ENCODE measurements around the gene HOXB9.
A peak's percentile ranks its signal among the peaks of the same experiment; 100 is the strongest.

HOXB9 gene

GRCh38 chr17:48578616-48579470, 47.3 kb downstream of the HOXB9 start:
- peak; percentile 53 for DNase-seq

GRCh38 chr17:48577946-48578615, 48.1 kb downstream of the HOXB9 start, which contains the start of gene HOXB4:
TSS of gene HOXB4 (minus strand) at chr17:48578350. CDS start at chr17:48578319, 31 bp downstream.
- DNase-seq, result peak; percentile 94

GRCh38 chr17:48577330-48577945, 48.7 kb downstream of the HOXB9 start:
- peak; percentile 58 for DNase-seq

GRCh38 chr17:48576479-48577309, 49.5 kb downstream of the HOXB9 start:
- peak; percentile 75 for DNase-seq

GRCh38 chr17:48575673-48576478, 50.3 kb downstream of the HOXB9 start:
- no peak for DNase-seq

DNA sequence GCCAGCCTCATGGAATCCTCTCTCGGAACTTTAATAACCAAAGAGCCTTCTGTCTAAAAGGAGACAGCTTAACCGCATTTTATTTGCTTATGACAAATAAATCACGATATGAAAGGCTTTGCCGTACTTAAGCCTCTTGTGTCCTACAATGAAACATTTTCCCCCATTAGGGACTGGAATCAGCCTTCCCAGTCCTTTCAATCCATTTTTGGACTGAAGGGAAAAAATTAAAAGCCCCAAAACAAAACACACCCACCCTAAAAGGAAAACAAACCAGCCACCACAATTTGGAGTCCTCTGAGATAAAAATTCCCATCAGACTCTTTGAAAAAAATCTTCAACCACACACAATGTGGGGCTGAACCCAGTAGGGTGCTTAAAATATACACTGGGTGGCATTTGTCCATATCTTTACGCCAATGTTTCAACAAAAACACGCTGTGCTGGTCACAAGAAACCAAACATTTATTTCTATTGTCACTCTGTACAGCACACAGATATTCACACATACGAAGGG, 51.0 kb downstream of the HOXB9 start:
- DNase-seq, result no peak

DNA sequence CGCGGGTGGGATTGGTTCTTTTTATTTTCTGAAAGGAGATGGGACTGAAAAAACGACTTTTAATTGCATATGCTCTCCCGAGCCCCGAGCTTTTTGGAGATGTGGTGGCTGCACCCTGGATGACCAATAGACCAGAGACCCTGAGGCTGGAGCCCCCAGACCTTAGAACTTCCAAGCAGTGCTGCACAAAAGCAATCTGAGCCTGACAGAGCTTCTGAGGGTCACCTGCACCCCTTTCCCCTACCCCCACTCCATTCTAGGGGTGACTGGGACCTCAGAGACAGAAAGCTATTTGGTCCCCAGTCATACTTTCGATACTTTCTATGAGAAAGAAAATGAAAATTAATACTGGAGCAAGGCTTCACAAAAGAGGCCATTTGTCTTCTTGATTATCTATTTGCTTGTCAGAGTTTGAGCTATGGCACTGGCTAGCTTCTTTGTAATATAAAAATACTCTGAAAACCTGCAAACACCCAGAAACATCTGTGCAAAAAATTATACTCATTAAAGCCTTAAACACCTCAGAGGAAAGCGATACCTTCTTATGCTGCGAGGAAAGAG, 51.6 kb downstream of the HOXB9 start:
- DNase-seq, result no peak

- no peak for DNase-seq
These were observed 54.2 kb downstream of the HOXB9 start for GRCh38 chr17:48571826-48572417.

Measured in hematopoietic multipotent progenitor cell treated with erythropoietin and hydrocortisone succinate and interleukin-3 and kit ligand, for 6 days (in vitro differentiated cells).